Neural progenitor cell (in vitro differentiated cells): ENCODE measurements around the gene ARSB. TPM values are rescaled to one million over a fixed set of nuclear protein-coding genes. Genes with fewer than 3 reads are reported as not detected.

Experiments
- DNase-seq: peaks from one replicate; pipeline ENCODE4 v3.0.0-alpha.2; 2016; ENCODE audit warnings: low spot score
- H2AFZ ChIP-seq: fragments of 200-600 bp; sonication (generic); replicated peaks from 2 replicates; pipeline ENCODE4 v1.6.1; 2016; ENCODE audit warnings: antibody characterized with exemption
- H3F3A ChIP-seq: fragments of 200-600 bp; sonication (generic); 2 replicates; pipeline ENCODE4 v1.6.1; 2016; ENCODE audit warnings: antibody characterized with exemption, low read depth
- H3K27ac ChIP-seq: fragments of 200-600 bp; sonication (generic); 2 replicates; pipeline ENCODE4 v1.5.1; 2016; ENCODE audit warnings: mild to moderate bottlenecking
- H3K27me3 ChIP-seq: fragments of 200-600 bp; sonication (generic); 2 replicates; pipeline ENCODE4 v1.6.1; 2016; ENCODE audit warnings: mild to moderate bottlenecking, moderate library complexity
- H3K36me3 ChIP-seq: fragments of 200-600 bp; sonication (generic); 2 replicates; pipeline ENCODE4 v1.5.1; 2016
- H3K4me1 ChIP-seq: fragments of 200-600 bp; sonication (generic); 2 replicates; pipeline ENCODE4 v1.6.1; 2016; ENCODE audit warnings: mixed run types
- H3K4me2 ChIP-seq: fragments of 200-600 bp; sonication (generic); 2 replicates; pipeline ENCODE4 v1.6.1; 2016
- H3K4me3 ChIP-seq: fragments of 200-600 bp; sonication (generic); 2 replicates; pipeline ENCODE4 v1.5.1; 2016
- H3K79me2 ChIP-seq: fragments of 200-600 bp; sonication (generic); 2 replicates; pipeline ENCODE4 v1.6.1; 2016; ENCODE audit warnings: low read depth
- H3K9ac ChIP-seq: fragments of 200-600 bp; sonication (generic); 2 replicates; pipeline ENCODE4 v1.6.1; 2016
- H3K9me3 ChIP-seq: fragments of 200-600 bp; sonication (generic); 2 replicates; pipeline ENCODE4 v1.5.1; 2016; ENCODE audit warnings: low read depth
- H4K20me1 ChIP-seq: fragments of 200-600 bp; sonication (generic); 2 replicates; pipeline ENCODE4 v1.6.1; 2016; ENCODE audit warnings: low read depth
- H3K27ac Mint-ChIP-seq: 3 replicates; pipeline ENCODE4 v1.8.0; 2021; ENCODE audit warnings: mixed read lengths
- H3K27me3 Mint-ChIP-seq: 2 replicates; pipeline ENCODE4 v1.8.0; 2022; ENCODE audit warnings: low read depth, mild to moderate bottlenecking, inconsistent platforms, moderate library complexity, mixed read lengths; ENCODE audit not compliant: insufficient read depth
- H3K36me3 Mint-ChIP-seq: 3 replicates; pipeline ENCODE4 v1.8.0; 2021; ENCODE audit warnings: mixed read lengths
- H3K4me1 Mint-ChIP-seq: 3 replicates; pipeline ENCODE4 v1.8.0; 2021; ENCODE audit warnings: mixed read lengths
- H3K4me3 Mint-ChIP-seq: 3 replicates; pipeline ENCODE4 v1.8.0; 2021; ENCODE audit warnings: mild to moderate bottlenecking, moderate library complexity, mixed read lengths
- H3K9me3 Mint-ChIP-seq: 3 replicates; pipeline ENCODE4 v1.8.0; 2020; ENCODE audit warnings: mixed read lengths
- EZH2 ChIP-seq: fragments of 200-600 bp; sonication (generic); IDR thresholded peaks from 2 replicates; pipeline ENCODE4 v1.6.1; 2017; ENCODE audit warnings: antibody characterized with exemption, mild to moderate bottlenecking, moderate library complexity
- EZH2phosphoT487 ChIP-seq: fragments of 200-600 bp; sonication (generic); IDR thresholded peaks from 2 replicates; pipeline ENCODE4 v1.6.1; 2017; ENCODE audit warnings: antibody characterized with exemption
- total RNA-seq: library from RNA; depleted of rRNA; stranded (reverse); fragments of >200 nt; gene quantifications from 2 replicates; pipeline ENCODE4 v1.2.3, GENCODE V29; 2015; ENCODE audit warnings: low replicate concordance
- TF ChIP-seq, protein P1 (sequence below): fragments of 200-600 bp; sonication (generic); IDR thresholded peaks from 2 replicates; pipeline ENCODE4 v1.5.1; 2017; ENCODE audit warnings: antibody characterized with exemption, mild to moderate bottlenecking

Gene ARSB
- total RNA-seq, 1 donor from 2014 or later: 15.3 TPM

DNA sequence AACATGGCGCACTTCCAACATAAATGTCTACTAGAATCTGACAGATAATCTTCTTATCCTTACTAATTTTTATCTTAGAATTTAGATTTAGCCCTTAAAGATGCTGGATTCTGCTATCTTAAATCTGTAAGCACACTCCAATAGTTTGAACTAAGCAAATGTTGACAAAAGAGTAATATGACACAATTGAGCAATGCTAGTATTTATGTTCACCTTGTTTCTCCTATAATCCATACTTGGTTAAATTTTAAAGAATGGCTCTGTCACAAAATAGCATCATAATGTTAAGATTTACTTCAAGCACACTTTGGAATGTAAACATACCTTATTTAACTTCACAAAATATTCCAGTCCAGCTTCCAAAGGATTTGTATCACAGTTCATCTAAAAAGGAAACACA lies 38.8 kb upstream of the ARSB start:
- H3K27ac ChIP-seq: no peak overlapping the region

GRCh38 chr5:79023348-79023747 lies 38.2 kb upstream of the ARSB start:
- H3F3A ChIP-seq: no peaks in the 10 kb centered on the region
- no peaks in the 10 kb centered on the region for H3K36me3 ChIP-seq
- peaks cover 13% of the 10 kb centered on the region for H3K4me1 Mint-ChIP-seq
- H3K36me3 Mint-ChIP-seq: no peaks in the 10 kb centered on the region
- H2AFZ ChIP-seq: no peak overlapping the region
- H3K9me3 Mint-ChIP-seq: no peaks in the 10 kb centered on the region
- no peak overlapping the region for H3K4me3 Mint-ChIP-seq
- H3K79me2 ChIP-seq: no peaks in the 10 kb centered on the region
- no peak overlapping the region for H3K9ac ChIP-seq
- no peak overlapping the region for H3K27ac Mint-ChIP-seq
- H4K20me1 ChIP-seq: no peaks in the 10 kb centered on the region
- H3K27me3 ChIP-seq: peaks cover 4% of the 10 kb centered on the region
- no peak overlapping the region for H3K4me3 ChIP-seq
- H3K4me1 ChIP-seq: peaks cover 11% of the 10 kb centered on the region
- no peak overlapping the region for H3K4me2 ChIP-seq
- no peak for TF ChIP-seq EZH2phosphoT487
- TF ChIP-seq EZH2: no peak
- TF ChIP-seq, protein P1, sequence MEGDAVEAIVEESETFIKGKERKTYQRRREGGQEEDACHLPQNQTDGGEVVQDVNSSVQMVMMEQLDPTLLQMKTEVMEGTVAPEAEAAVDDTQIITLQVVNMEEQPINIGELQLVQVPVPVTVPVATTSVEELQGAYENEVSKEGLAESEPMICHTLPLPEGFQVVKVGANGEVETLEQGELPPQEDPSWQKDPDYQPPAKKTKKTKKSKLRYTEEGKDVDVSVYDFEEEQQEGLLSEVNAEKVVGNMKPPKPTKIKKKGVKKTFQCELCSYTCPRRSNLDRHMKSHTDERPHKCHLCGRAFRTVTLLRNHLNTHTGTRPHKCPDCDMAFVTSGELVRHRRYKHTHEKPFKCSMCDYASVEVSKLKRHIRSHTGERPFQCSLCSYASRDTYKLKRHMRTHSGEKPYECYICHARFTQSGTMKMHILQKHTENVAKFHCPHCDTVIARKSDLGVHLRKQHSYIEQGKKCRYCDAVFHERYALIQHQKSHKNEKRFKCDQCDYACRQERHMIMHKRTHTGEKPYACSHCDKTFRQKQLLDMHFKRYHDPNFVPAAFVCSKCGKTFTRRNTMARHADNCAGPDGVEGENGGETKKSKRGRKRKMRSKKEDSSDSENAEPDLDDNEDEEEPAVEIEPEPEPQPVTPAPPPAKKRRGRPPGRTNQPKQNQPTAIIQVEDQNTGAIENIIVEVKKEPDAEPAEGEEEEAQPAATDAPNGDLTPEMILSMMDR: no peak
- no peak overlapping the region for H3K27ac ChIP-seq
- no peaks in the 10 kb centered on the region for H3K9me3 ChIP-seq
- H3K27me3 Mint-ChIP-seq: no peaks in the 10 kb centered on the region
- DNase-seq: no peak

More for the DNA sequence above, 38.8 kb upstream of the ARSB start:
- Histone ChIP-seq H3K9me3 (no peaks in the 10 kb centered on the region), H2AFZ (no peak overlapping the region), H3K27me3 (peaks cover 4% of the 10 kb centered on the region), H3K9ac (no peak overlapping the region), H3K4me2 (no peak overlapping the region), H3K4me1 (peaks cover 11% of the 10 kb centered on the region), H3K36me3 (no peaks in the 10 kb centered on the region), H3K4me3 (no peak overlapping the region), H3K79me2 (no peaks in the 10 kb centered on the region), H4K20me1 (no peaks in the 10 kb centered on the region), H3F3A (no peaks in the 10 kb centered on the region)
- Mint-ChIP-seq H3K9me3 (no peaks in the 10 kb centered on the region), H3K4me3 (no peak overlapping the region), H3K36me3 (no peaks in the 10 kb centered on the region), H3K27me3 (no peaks in the 10 kb centered on the region), H3K27ac (no peak overlapping the region), H3K4me1 (peaks cover 13% of the 10 kb centered on the region)
- DNase-seq: no peak
- TF ChIP-seq EZH2phosphoT487: no peak
- no peak for TF ChIP-seq EZH2
- TF ChIP-seq, protein P1: no peak

- no peak for DNase-seq
- no peak overlapping the region for H2AFZ ChIP-seq
- no peaks in the 10 kb centered on the region for H4K20me1 ChIP-seq
- no peaks in the 10 kb centered on the region for H3K36me3 ChIP-seq
- Mint-ChIP-seq H3K4me1 (peaks cover 13% of the 10 kb centered on the region), H3K4me3 (no peak overlapping the region), H3K27me3 (no peaks in the 10 kb centered on the region), H3K9me3 (no peaks in the 10 kb centered on the region), H3K36me3 (no peaks in the 10 kb centered on the region), H3K27ac (no peak overlapping the region)
- peaks cover 11% of the 10 kb centered on the region for H3K4me1 ChIP-seq
- H3F3A ChIP-seq: no peaks in the 10 kb centered on the region
- no peak overlapping the region for H3K27ac ChIP-seq
- TF ChIP-seq, protein P1: no peak
- TF ChIP-seq EZH2phosphoT487: no peak
- no peak for TF ChIP-seq EZH2
- H3K79me2 ChIP-seq: no peaks in the 10 kb centered on the region
- H3K4me2 ChIP-seq: no peak overlapping the region
- no peak overlapping the region for H3K9ac ChIP-seq
- no peaks in the 10 kb centered on the region for H3K9me3 ChIP-seq
- no peak overlapping the region for H3K4me3 ChIP-seq
- peaks cover 4% of the 10 kb centered on the region for H3K27me3 ChIP-seq
Observed at GRCh38 chr5:79022771-79023170, 37.7 kb upstream of the ARSB start.
